Adipose tissue (tissue), 3 donors: Measurements from ENCODE around the gene ZFP62. TPM values are rescaled to one million over a fixed set of nuclear protein-coding genes. Genes with fewer than 3 reads are reported as not detected.
"Not testable (repeated sequence)": the region's sequence is repeated elsewhere in the genome, so short reads cannot be mapped to it uniquely, and the experiment has no call there.

Experiments
- H3K27ac ChIP-seq: one replicate; pipeline ENCODE4 v1.5.1; 2013; ENCODE audit warnings: low read depth, low read length
- WGBS, 3 donors: extraction: QIAGEN DNeasy Blood & Tissue Kit; methylation state at CpG; one replicate each; pipeline ENCODE4 v1.1.7; 2013; 5-methylcytosine and 5-hydroxymethylcytosine counted together
- polyA plus RNA-seq, 3 donors: library from polyadenylated mRNA; stranded (reverse); fragments of 200-250 nt; gene quantifications; one replicate each; pipeline ENCODE4 v1.2.3, GENCODE V29; 2013
- donor health status: healthy with polysubstance abuse.
- donor health status: Bipolar disorder and iron deficiency.
- donor health status: healthy.

Gene ZFP62
- polyA plus RNA-seq, 3 donors: 5.0 to 9.8 (median 8.6) TPM

DNA sequence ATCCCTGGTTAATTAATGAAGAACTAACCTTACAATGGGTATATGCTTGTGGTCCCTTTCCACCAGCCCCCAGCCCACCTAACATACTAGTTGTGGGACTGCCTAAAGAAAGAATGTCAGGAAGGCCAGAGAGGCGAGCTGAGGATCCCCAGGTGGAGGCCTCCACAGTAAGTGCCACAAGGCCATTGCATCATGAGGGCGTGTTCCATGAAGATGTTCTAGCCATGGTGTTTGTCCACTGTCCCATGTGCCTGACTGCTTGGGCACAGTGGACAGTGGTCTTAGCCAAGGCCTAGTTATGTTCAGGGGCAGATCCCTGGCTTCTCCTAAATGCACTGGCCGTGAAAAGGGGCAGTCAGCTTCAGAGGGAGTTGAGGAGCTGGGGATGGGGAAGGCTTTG, 21.1 kb downstream of the ZFP62 start:
- WGBS, 3 donors: 92 to 93% (median 93%) methylated on average over 3 of the region's 3 CpGs
- H3K27ac ChIP-seq: no peak overlapping the region

DNA sequence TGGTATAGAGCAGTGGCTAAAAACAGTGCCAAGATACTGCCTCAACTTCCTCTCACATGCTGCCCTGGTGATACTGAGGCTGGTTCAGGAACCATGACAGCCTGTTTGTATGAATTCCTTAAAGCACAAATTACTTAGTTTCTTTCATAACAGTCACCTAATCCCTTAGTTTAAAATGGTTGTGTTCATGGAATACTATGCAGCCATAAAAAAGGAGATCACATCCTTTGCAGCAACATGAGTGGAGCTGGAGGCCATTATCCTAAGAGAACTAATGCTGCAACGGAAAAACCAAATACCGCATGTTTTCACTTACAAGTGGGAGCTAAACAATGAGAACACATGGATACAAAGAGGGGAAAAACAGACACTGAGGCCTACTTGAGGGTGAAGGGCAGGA, 21.8 kb downstream of the ZFP62 start:
- 96 to 99% (median 97%) methylated on average over 2 of the region's 2 CpGs for WGBS, 3 donors
- no peak overlapping the region for H3K27ac ChIP-seq

DNA sequence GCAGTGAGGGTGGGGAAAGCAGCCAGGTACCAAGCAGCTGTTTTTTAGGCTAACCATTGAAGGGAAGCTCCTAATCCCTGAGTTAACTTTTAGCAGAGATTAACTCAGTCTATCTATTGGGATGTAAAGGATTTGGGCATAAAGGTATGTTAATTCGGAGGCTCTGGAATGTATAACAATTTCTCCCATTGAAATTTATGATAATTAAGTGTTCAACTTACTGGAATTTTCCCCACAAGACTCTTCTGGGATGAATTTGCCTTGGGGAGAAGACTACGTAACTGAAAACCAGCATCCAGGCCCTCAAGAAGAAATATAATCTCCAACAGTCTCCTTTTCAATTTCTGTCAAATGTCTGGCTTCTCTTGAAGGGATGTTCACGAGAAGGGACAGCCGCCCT, 23.6 kb downstream of the ZFP62 start:
- WGBS, 3 donors: 93 to 95% (median 95%) methylated on average over 4 of the region's 4 CpGs
- H3K27ac ChIP-seq: no peak overlapping the region

GRCh38 chr5:180832638-180833068, 28.4 kb downstream of the ZFP62 start:
- H3K27ac ChIP-seq: no peak overlapping the region
- 51 to 70% (median 64%) methylated on average over 2 of the region's 2 CpGs for WGBS, 3 donors

GRCh38 chr5:180831139-180832093, 29.7 kb downstream of the ZFP62 start:
- H3K27ac ChIP-seq: peak overlapping the region; percentile 75
- WGBS, 3 donors: 1 to 2% (median 2%) methylated on average over 74 to 80 of the region's 80 CpGs

GRCh38 chr5:180830253-180831138, 30.6 kb downstream of the ZFP62 start:
- 21 to 24% (median 21%) methylated on average over 34 to 35 of the region's 35 CpGs for WGBS, 3 donors
- peak overlapping the region; percentile 75 for H3K27ac ChIP-seq

GRCh38 chr5:180829726-180830125, 31.4 kb downstream of the ZFP62 start:
- no peak overlapping the region for H3K27ac ChIP-seq
- WGBS, 3 donors: 93 to 100% (median 96%) methylated on average over 5 of the region's 5 CpGs

GRCh38 chr5:180828756-180829531, 32.1 kb downstream of the ZFP62 start:
- WGBS, 3 donors: 74 to 86% (median 77%) methylated on average over 12 to 13 of the region's 13 CpGs
- H3K27ac ChIP-seq: not testable (repeated sequence)

- H3K27ac ChIP-seq: not testable (repeated sequence)
- WGBS, 3 donors: 78 to 88% (median 82%) methylated on average over 7 of the region's 7 CpGs
Observed at GRCh38 chr5:180827374-180827773, 33.7 kb downstream of the ZFP62 start.

DNA sequence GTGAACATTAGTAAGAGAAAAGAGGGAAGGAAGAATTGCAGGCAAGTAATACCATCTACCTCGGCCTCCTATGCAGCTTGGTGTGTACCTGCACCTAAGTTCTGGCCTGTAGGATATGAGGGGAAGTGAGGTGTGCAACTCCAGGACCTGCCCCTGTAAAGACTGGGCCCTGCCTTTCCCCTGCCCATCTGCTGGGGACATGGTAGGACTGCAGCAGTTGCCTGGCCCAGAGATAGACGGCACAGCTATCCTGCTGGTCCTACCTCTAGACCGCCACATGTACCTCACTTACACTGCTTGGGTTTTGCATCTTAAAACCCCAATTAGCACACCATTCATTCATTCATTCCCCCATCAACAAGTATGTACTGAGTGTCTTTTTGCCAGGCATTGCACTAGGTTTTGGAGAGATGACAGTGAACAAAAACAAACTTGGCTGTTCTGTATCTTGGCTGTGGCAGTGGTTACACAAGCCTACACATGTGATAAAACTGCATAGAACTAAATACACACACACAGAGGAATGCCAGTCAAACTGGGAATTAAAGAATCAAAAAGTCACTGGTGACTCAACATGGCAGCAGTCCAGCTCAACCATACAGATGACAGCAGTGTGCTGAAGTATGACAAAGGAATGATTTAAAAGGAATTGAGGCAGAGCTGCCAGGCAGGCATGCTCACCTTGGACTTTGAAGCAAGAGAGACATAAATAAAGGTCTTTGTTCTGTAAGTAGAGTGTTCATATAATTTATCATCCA, 35.1 kb downstream of the ZFP62 start:
- no peak overlapping the region for H3K27ac ChIP-seq
- WGBS, 3 donors: 68 to 88% (median 84%) methylated on average over 3 of the region's 3 CpGs

GRCh38 chr5:180824630-180825476, 36.2 kb downstream of the ZFP62 start:
- WGBS, 3 donors: 50 to 69% (median 54%) methylated on average over 10 of the region's 10 CpGs
- H3K27ac ChIP-seq: no peak overlapping the region

- H3K27ac ChIP-seq: no peak overlapping the region
Observed at GRCh38 chr5:180823940-180824629, 37.0 kb downstream of the ZFP62 start.

DNA sequence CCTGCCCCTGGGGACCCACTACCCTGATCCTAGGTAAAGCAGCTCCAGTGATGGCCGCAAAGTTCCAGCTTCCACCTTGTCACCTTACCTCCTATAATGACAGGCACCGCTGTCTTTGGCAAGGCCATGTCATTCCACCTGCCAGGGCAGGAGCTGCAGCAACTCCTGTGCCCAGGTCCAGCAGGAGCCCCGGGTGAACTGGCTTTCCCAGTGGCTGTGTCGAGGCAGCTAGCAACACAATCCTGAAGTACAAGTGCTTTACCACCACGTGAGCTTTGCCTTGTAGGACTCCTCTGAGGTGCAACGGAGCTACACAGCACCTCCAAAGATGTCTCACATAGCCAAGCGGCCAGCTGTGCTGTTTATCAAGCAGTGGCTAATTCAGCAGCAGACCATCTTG, 37.7 kb downstream of the ZFP62 start:
- WGBS, 3 donors: 71 to 89% (median 80%) methylated on average over 7 of the region's 7 CpGs

More at GRCh38 chr5:180823940-180824629, 37.0 kb downstream of the ZFP62 start:
- 52 to 66% (median 59%) methylated on average over 6 of the region's 6 CpGs for WGBS, 3 donors

DNA sequence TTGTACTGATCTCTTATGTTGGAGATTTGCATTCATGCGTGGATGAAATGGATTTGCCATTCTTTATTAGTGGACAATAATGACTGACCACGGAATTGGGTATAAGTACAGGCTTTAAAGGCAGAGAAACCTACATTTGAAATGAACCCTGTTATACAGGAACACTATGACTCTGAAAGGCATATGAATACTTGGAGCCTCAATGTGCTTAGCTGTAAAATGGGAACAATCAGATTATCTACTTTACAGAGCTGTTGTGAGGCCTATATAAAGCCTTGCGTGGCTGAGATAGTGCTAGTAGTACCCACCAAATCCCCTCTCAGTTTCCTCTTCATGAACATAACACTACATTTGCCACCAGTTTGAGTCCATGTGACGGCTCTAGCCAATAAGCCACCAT, 39.5 kb downstream of the ZFP62 start:
- H3K27ac ChIP-seq: no peak overlapping the region
- WGBS, 3 donors: 88 to 93% (median 92%) methylated on average over 4 of the region's 4 CpGs

More for the DNA sequence above, 37.7 kb downstream of the ZFP62 start:
- no peak overlapping the region for H3K27ac ChIP-seq

GRCh38 chr5:180820788-180821321, 40.2 kb downstream of the ZFP62 start:
- H3K27ac ChIP-seq: no peak overlapping the region
- WGBS, 3 donors: 33 to 42% (median 37%) methylated on average over 3 of the region's 3 CpGs
